Glomerular endothelial cell (primary cell): Measurements from ENCODE around the gene TGFB1I1. TPM values are rescaled to one million over a fixed set of nuclear protein-coding genes. Genes with fewer than 3 reads are reported as not detected.
"Not testable (repeated sequence)": the region's sequence is repeated elsewhere in the genome, so short reads cannot be mapped to it uniquely, and the experiment has no call there.

Source experiments
- DNase-seq: peaks from one replicate; pipeline ENCODE4 v3.0.0-alpha.2; 2011; ENCODE audit warnings: low read depth, low spot score; ENCODE audit errors: extremely low read depth
- total RNA-seq: library from RNA; depleted of rRNA; stranded (reverse); fragments of >200 nt; gene quantifications from 2 replicates; pipeline ENCODE4 v1.2.3, GENCODE V29; 2015

Gene TGFB1I1
- total RNA-seq, 1 donor from 2014 or later: 143 TPM

DNA sequence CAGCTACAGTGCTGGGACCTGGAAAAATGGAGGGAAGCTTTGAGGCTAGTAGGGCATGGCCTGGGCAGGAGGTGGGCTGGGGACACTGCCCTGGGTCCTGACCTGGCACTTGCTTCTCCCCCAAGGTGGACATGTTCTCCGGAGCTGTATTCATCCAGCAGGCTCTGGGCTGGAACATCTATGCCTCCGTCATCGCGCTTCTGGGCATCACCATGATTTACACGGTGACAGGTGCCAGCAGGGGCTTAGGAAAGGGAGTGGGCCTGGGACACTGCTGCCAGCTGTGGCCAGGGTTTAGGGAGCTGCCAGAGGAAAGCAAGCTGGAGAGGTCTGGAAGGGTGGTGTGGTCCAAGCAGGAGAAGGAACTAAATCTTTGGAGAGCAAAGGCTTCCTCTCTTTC lies 14.1 kb downstream of the TGFB1I1 start:
- no peak for DNase-seq

DNA sequence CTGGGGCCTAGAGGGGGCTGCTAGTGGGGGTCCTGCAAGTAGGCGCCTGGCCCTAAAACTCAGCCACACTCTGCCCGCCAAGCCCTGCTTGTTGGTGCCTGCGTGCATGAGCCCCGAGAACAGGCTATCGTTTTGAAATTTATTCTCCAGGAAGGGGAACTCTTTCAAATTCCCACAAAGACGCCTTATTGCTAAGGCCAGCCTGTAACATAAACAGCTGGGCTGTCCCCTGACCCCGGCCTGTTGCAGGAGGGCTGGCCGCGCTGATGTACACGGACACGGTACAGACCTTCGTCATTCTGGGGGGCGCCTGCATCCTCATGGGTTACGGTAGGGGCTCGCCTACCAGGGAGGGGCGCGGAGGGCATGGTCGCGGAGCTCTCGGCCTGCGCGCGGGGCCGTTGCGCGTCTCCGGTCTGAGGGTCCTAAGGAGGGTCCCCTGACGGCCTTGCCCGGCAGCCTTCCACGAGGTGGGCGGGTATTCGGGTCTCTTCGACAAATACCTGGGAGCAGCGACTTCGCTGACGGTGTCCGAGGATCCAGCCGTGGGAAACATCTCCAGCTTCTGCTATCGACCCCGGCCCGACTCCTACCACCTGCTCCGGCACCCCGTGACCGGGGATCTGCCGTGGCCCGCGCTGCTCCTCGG lies 15.2 kb downstream of the TGFB1I1 start:
- no peak for DNase-seq

DNA sequence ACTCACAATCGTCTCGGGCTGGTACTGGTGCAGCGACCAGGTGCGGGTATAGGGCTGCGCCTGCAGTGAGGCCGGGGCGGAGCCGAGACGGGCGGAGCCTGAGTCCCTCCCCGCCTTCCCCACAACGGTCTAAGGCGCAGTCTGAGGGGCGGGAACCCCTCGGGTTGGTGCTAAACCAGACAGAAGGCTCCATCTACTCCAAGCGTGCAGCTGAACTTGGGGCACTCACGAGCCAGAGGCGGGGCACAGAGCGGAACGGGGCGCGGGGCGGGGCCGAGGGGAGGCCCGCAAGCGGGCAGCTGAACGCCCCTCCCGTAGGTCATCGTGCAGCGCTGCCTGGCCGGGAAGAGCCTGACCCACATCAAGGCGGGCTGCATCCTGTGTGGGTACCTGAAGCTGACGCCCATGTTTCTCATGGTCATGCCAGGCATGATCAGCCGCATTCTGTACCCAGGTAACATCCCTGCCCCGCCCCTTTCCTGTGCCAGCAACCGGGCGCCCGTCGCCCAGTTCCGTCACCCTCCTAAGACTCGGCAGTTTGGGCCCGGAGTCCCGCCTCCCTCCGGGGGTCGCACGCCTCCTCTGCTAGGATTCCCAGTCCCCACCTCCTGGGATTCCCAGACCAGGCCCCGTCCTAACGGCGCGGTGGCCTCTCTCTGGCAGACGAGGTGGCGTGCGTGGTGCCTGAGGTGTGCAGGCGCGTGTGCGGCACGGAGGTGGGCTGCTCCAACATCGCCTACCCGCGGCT lies 15.9 kb downstream of the TGFB1I1 start:
- DNase-seq: no peak

DNA sequence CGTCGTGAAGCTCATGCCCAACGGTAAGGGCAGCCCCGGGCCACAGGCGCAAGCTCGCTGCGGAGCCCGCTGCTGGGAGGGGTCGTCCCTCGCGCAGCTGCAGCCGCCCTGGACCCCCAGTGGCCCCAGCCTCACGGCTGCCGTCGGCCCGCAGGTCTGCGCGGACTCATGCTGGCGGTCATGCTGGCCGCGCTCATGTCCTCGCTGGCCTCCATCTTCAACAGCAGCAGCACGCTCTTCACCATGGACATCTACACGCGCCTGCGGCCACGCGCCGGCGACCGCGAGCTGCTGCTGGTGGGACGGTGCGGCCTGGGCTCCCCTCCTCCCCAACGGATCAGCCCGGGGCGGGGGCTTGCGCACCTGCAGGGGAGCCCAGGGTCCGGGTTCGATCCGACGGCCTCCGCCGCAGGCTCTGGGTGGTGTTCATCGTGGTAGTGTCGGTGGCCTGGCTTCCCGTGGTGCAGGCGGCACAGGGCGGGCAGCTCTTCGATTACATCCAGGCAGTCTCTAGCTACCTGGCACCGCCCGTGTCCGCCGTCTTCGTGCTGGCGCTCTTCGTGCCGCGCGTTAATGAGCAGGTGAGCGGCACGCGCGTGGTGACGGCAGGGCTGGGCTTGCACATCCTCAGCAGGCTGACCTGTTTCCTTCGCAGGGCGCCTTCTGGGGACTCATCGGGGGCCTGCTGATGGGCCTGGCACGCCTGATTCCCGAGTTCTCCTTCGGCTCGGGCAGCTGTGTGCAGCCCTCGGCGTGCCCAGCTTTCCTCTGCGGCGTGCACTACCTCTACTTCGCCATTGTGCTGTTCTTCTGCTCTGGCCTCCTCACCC lies 16.7 kb downstream of the TGFB1I1 start:
- DNase-seq: no peak

DNA sequence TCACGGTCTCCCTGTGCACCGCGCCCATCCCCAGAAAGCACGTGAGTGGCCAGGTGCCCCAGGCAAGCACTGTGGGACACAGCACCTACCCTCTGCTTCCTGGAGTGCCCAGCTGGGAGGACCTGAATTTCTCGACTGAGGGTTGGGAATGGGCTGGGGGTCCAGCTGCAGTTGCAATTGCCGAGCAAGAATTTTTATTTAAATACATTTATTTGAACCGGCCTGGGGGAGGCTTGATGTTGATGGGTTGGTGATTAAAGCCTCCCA lies 17.3 kb downstream of the TGFB1I1 start:
- DNase-seq: no peak

DNA sequence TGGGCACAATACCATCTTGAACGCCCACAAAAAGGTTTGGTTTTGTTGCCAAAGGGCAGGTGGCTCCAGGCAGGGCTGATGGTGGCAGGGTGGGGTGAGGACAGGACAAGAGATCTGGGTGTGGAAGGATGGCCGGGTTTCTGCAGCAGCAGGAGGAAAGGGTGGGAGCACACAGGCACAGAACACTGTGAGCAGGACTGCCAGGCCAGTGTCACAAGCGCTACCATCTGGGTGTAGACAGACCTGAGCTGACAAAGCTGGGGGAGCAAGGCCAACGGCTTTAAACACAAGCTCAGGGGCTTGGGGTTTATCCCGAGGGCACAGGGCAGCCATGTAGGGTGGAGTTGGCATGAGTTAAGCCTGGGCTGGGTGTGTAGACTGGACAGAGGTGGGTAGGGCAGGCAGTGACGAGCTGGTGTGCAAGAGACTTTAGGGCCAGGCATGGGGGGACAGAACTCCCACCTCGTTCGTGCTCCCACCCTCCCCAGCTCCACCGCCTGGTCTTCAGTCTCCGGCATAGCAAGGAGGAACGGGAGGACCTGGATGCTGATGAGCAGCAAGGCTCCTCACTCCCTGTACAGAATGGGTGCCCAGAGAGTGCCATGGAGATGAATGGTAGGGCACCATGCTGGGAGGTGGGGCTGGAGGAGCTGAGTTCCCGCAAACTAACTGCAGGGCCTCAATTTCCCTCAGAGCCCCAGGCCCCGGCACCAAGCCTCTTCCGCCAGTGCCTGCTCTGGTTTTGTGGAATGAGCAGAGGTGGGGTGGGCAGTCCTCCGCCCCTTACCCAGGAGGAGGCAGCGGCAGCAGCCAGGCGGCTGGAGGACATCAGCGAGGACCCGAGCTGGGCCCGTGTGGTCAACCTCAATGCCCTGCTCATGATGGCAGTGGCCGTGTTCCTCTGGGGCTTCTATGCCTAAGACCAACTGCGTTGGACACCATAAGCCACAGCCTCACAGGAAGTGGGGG lies 17.9 kb downstream of the TGFB1I1 start:
- DNase-seq: no peak

DNA sequence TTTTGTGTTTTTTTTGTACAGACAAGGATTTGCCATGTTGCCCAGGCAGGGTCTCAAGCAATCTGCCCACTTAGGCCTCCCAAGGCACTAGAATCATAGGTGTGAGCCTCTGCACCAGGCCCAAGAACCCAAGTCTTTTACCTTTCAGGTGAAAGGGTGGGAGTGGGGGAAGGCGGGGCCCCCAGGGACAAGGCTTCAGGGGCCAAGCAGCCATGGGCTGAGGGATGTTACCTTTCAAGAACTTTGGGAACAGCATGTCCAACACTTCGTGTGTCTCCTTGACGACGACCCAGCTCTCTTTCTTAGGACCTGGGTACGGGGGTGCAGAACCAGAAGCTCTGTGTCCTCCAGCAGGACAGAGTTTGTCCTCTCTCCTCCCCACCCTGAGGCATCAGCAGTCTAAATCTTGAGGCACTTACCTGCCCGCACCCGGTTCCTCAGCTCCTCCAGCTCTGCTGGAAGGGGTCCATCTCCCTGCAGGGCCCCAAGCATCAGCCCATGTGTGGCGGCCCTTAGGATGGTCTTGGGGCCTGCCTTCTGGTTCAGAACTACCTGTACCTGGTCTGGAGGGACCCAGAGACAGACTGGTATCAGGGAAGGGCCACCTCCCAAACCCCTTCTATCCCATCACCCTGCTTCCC lies 19.9 kb downstream of the TGFB1I1 start:
- no peak for DNase-seq

DNA sequence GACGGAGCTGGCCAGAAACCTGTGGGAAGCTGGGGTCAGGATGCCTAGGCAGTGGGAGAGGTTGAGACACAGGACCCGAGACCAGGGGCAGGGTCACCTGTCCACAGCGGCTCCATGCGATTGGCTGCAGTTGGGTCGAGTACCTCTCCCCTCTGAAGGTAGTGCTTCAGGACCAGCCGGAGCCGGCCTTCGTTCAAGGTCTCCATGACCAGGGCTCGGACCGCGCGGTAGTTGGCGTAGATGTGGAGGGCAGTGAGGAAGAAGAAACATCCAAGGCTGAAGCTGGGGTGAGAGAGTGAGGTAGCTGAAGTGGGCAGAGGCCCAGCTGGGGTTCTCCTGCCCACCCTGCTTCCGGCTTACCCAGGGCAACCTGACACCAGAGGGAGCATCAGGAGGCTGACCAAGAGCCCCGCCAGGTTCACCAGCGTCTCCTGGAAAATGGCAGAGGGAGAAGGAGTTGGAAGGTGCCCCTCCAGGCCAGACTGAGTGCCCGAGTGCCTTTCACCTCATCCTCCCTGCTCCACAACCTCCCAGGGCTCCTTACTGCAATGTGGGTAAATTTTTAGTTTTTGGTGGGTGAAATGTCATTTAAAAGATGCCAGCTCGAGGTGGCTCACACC lies 21.7 kb downstream of the TGFB1I1 start:
- no peak for DNase-seq

DNA sequence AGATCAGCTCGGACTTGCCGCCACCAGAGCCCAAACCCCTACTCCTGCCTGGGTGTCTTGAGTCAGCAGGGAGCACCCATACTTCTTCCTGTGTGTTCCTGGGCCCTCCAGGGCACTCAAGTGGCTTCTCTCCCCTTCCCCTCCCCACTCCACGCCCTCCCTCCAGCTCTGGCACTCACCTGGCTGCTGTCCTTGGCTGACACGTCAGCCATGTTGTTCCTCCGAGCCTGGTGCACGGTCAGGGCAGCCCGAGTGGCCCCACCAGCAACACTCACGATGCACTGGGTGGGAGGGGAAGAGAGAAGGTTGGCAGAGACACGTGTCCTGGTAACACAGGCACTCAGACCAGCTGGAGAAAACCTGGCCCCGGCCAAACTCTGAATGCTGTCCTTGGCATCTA lies 24.7 kb downstream of the TGFB1I1 start:
- no peak for DNase-seq

DNA sequence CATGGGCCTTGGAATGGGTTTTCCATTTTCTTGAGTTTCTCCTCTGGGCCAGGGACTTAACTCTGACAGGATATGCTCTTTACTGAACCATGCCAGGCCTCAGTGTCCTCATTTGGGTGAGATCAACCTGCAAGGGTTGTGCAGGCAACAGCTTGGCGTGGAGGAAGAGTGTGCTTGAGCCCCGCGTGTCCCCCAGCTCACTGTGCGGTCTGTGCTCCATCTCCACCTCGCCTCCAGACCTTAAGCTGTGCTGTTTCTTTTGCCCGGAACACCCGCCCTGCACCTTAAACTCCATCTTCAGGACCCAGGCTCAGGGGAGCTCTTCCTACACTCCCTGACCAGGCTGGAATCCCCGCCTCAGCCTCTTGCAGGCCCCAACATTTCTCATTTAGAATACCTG lies 26.5 kb downstream of the TGFB1I1 start:
- no peak for DNase-seq

DNA sequence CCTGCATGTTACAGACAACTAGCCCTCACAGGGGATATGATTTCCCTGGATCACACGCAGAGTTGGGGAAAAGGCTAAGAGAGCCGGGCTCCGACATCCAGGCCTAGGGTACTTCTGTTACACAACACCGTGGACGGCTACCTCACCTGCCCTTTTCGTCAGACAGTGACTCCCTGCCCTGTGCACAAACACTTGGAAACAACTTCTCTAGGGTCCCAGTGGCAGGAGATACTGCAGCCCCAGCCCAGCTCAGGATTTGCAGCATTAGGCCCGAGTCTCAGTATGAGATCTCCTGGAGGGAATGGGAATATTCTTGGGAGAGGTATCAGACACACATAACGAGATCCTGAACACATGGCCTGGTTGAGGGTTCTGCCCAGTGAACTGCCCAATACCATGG lies 28.0 kb downstream of the TGFB1I1 start:
- no peak for DNase-seq

DNA sequence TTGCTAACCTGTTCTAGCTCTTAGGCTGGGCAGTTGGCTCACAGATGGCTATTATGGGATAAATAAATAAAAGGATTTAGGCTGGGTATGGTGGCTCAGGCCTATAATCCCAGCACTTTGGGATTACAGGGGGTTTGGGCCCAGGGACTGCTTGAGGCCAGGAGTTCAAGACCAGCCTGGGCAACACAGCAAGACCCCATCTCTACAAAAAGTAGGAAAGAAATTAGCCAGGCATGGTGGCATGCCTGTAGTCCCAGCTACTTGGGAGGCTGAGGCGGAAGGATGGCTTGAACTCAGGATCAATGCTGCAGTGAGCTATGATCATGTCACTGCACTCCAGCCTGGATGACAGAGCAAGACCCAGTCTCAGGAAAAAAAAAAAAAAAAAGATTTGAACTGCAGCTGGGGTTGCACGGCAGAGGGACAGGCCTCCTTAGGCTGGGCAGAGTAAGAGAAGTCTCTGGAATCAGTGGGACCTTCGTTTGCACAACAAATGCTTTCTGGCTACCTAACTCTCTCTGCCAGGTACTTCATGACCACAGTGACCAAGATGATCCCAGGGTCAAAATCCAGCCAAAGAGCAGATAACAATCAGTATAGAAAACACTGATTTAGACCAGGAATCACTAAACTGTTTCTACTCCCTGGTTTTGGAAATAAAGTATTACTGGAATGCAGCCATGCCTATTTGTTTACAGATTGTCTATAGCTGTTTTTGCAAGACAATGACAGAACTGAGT lies 29.4 kb downstream of the TGFB1I1 start:
- DNase-seq: no peak

DNA sequence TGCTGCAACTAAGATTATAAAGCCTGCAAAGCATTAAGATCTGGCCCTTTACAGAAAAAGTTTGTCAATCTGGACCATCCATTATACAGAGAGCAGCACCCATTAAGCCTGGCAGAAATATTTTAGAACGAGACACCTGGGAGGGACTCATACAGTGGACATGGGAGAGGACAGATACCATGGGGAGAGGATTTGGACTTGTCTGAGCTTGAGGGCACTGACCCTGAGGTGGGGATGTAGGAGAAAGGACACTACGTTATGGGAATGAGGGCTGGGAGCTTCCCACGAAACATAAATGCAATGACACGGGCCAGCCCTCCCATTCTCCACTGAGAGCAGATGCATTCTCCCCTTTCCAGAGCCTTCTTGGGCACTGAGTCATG lies 30.0 kb downstream of the TGFB1I1 start:
- DNase-seq: no peak

DNA sequence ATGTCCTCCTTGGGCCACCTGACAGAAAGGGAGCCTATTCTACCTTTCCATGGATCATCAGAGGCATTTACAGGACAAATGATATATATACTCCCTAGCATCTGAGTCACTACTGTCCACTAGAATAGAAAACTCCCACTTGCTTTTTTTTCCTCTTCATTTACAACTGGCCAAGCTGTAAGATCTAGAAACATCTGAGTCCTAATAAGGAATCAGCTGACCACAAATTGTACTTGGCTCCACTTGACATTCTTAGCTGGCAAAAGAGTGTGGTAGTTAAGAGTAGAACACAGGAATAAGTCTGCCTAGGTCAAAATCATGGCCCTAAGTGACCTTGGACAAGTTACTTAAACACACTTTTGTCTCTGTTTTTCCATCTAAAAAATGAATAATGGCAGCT lies 31.0 kb downstream of the TGFB1I1 start:
- no peak for DNase-seq

DNA sequence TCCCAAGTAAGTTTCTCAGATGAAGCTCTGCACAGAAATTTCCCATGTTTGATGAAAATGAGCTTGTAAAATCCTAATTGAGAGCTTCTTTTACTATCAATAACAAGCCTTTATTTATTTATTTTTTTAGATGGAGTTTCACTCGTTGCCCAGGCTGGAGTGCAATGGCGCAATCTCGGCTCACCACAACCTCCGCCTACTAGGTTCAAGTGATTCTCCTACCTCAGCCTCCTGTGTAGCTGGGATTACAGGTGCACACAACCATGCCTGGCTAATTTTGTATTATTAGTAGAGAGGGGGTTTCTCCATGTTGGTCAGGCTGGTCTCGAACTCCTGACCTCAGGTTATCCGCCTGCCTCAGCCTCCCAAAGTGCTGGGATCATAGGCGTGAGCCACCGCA lies 31.6 kb downstream of the TGFB1I1 start:
- not testable (repeated sequence) for DNase-seq

DNA sequence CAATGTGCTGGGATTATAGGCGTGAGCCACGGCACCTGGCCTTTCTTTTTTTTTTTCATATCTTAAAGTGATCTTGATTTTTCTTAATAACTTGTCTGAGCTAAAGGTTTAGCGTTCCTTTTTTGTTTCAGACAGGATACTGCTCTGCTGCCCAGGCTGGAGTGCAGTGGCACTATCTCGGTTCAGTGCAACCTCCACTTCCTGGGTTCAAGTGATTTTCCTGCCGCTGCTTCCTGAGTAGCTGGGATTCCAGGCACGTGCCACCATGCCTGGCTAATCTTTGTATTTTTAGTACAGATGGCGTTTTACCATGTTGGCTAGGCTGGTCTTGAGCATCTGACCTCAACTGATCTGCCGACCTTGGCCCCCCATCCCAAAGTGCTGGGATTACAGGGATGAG lies 32.2 kb downstream of the TGFB1I1 start:
- no peak for DNase-seq

DNA sequence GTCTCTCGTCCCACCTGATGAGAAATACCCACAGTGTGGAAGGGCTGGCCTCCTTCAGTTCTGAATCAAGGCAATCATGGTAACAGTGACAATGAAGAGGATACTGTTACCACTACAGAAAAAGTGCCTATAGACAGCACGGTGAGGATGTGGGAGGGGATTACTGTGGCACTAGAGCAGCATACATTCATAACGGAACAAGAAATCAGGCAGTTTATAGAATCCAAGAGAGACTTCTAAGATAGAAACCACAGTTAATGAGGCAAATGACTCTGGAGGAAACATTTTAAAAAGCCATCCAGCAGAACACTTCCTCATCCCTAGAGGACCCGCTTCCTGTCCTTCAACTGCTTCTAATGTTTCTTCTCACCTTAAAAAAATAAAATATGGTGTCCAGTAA lies 33.5 kb downstream of the TGFB1I1 start:
- DNase-seq: no peak

DNA sequence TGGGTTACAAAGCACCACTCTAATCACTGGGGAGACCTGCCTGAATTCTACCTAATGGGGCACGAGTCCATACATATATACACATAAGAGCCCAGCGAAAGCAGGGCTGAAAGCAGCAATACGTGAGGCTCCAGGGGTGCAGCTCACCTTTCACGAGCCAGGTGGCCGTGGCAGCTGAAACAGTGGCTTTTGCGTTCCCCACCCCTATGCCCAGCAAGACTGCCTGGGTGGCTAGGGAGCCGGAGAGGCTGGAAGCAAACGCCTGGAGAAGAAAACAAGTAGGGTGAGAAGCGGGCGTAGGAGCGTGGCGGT lies 35.6 kb downstream of the TGFB1I1 start:
- DNase-seq: no peak

DNA sequence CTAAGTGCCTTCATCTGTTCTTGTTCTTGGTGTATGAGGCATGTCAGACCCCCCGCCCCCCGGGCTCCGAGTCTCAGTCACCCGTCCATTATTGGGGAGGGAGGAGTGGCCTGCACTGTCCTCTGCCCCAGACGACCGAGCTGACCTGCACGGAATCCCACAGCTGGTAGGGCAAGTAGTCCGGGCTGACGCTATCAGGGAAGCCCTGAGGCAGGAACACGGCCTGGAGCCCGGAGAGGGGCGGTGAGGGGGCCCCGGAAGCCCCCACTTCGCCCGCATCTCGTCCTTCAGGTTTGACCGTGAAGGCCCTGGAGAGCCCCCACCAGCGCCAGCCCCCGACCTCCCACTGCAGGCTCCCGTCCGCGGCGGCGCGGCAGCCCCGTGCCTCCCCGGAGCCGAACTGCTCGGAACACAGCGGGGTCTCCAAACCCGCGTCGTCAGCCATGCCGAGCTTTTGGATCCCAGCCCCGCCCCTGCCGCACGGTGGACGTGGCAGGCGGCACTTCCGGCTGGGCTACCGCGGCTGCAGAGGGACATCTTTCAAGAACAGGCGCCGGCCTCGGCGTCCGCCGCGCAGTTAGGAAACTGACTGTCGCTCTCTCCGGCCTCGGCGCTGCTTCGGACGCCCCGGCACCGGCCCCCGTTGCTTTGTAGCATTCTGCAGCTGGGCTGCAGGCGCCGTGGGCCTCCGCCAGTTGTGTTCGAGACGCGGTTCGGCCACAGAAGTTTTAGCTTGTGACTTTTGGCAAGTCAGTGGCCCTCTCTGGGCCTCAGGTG lies 36.2 kb downstream of the TGFB1I1 start, which contains the start of gene RUSF1:
TSS of gene RUSF1 (minus strand) at position 463 of the 777 bp plus-strand sequence. CDS start at position 445, 18 bp downstream.
- no peak for DNase-seq
